HFF-Myc (cell line): Measurements from ENCODE around the gene COPS3.
A peak's percentile ranks its signal among the peaks of the same experiment; 100 is the strongest.

ENCODE experiments used
- DNase-seq: peaks from one replicate; pipeline ENCODE4 v3.0.0-alpha.2; 2011; ENCODE audit warnings: low read depth; ENCODE audit errors: extremely low read depth
- H3K4me3 ChIP-seq: replicated peaks from 2 replicates; pipeline ENCODE4 v1.5.1; 2011; ENCODE audit warnings: low read depth, mild to moderate bottlenecking, control low read depth, low read length
- TF ChIP-seq, protein P1 (sequence below): IDR thresholded peaks from 2 replicates; pipeline ENCODE4 v1.5.1; 2012; ENCODE audit warnings: mild to moderate bottlenecking, low read depth, low read length, control low read depth; ENCODE audit errors: missing control alignments

Gene COPS3

DNA sequence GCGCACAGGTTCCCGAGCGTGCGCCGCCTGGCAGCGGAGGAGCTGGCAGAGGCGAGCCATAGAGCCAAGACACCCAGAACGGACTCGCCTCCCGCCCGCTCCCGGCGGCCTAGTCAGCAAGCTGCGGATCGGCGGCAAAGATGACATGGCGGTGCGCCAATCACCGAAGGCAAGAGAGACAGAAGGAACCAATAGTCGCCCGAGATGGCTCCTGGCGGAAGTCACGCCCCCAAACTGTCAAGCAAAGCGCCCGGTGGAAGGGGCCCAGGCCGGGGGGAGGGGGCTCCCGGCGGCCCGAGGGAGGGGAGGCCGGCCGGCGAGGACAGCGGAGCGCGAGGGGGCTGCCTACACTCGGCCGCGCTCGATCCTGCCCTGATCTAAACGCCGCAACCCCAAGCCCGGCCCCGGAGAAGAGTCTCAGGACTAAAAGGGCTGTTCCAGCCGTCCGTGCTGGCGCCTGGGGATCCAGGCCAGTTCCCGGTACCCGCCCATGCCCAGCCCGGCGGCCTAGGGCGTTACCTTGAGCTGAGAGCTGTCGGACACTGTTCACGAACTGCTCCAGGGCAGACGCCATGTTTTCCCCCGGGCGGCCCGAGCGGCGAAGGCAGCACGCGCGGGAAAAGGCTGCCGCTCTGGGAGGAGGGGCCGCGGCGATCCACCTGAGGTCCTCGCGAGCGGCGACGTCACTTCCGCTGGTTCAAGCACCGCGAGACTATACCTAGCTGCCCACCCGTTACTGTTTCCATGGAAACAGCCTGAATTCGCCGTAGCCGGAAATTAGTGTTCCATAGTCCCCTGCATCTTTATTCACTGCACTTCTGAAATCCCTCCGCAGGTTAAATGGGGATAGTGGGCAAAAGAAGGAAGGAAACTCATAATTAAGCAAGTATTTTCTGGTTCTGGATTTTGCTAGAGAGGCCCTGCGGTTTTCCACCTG lies at the start of gene COPS3:
Gene COPS3, minus strand, starts transcription at position 634 of the 937 bp plus-strand sequence. Its CDS starts 60 bp downstream, at position 574.
- DNase-seq = peak; percentile 95
- peak within 1 kb of the TSS; percentile 89 for H3K4me3 ChIP-seq
- TF ChIP-seq, protein P1, sequence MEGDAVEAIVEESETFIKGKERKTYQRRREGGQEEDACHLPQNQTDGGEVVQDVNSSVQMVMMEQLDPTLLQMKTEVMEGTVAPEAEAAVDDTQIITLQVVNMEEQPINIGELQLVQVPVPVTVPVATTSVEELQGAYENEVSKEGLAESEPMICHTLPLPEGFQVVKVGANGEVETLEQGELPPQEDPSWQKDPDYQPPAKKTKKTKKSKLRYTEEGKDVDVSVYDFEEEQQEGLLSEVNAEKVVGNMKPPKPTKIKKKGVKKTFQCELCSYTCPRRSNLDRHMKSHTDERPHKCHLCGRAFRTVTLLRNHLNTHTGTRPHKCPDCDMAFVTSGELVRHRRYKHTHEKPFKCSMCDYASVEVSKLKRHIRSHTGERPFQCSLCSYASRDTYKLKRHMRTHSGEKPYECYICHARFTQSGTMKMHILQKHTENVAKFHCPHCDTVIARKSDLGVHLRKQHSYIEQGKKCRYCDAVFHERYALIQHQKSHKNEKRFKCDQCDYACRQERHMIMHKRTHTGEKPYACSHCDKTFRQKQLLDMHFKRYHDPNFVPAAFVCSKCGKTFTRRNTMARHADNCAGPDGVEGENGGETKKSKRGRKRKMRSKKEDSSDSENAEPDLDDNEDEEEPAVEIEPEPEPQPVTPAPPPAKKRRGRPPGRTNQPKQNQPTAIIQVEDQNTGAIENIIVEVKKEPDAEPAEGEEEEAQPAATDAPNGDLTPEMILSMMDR = no peak

DNA sequence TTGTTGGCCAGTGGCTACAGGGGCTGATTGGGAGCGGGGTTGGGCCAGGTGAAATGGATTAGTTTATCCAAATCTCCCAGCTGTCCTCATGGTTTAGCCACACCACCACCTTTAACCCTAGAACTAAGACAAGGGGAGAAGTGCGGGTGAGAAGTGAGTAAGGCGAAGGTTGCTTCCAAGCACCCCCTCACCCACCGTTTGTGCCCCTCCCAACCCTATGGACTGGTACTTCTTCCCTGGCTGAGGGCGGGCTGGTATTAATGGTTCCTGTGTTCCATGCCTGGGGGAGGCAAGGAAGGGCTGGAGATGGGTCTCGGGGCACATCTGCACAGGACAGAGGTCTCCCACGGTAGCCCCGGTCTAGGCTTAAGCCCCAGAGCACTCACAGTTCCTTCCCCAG lies 47.2 kb upstream of the COPS3 start:
- no peak overlapping the region for H3K4me3 ChIP-seq
- TF ChIP-seq, protein P1 = no peak
- no peak for DNase-seq

DNA sequence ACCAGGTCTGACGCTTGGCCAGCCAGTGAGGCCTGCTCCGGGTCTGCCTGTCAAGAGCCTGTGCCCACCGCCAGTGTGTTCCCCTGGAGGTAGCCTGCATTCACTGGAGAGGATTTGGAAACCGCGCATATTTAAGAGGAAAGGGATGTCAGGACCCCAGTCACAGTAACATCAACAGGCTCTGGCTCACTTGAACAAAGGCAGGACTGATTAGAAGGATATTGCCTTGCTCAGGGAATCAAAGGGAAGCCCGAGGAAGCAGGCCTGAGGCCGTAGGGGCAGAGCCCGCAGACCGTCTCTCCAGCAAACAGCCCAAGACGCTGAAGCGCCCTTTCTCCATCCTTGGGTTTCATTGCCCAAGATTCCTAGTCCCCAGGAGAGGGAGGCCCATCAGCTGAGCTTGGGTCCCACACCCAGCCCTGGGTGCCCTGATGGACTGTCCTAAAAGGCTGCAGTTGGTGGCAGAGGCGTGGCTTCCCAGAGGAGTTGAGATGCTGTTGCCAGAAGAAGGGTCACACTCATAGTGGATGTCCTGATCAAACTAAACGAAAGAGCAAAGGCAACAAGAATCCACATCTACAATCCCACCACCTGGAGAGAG lies 45.3 kb upstream of the COPS3 start:
- no peak for DNase-seq
- TF ChIP-seq, protein P1 = no peak

DNA sequence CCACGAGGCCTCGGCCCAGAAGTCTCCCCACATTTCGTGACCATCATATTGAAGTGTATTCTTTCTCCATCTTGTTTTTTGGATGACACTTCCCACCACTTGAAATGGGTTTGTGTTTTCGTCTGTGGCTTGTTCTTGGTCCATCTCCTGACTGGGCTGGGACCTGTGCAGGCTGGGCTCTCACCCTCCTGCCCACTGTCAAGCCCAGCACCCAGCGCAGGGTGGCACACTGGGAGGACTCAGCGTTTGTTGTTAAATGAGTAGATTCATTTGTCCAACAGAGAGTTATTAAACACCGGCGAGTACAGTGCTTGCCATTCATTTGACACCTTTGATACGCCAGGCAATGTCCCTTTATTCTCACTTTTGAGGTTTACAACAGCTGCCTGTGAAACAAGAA lies 44.8 kb upstream of the COPS3 start:
- no peak overlapping the region for H3K4me3 ChIP-seq
- no peak for DNase-seq
- TF ChIP-seq, protein P1 = no peak

More for the DNA sequence above, 45.3 kb upstream of the COPS3 start:
- no peak overlapping the region for H3K4me3 ChIP-seq

DNA sequence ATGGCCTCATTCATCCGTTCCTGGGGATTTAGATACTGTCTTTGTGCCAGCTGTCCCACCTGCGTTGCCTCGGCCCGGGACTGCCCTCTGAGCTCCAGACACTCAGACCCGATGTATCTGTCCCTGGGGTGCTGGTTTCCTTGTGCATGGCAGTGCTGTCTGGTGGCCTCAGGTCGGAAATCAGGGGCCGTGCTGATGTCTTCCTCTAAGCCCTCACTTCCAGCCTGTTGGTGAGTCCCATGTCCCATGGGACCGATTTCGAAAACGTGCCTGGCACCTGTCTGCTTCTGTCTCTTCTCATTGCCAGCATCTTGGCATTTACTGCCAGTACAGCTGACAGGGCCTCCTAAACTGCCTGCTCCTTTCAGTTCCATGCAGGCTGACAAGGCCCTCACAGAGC lies 44.2 kb upstream of the COPS3 start:
- no peak overlapping the region for H3K4me3 ChIP-seq
- TF ChIP-seq, protein P1 = no peak
- no peak for DNase-seq

DNA sequence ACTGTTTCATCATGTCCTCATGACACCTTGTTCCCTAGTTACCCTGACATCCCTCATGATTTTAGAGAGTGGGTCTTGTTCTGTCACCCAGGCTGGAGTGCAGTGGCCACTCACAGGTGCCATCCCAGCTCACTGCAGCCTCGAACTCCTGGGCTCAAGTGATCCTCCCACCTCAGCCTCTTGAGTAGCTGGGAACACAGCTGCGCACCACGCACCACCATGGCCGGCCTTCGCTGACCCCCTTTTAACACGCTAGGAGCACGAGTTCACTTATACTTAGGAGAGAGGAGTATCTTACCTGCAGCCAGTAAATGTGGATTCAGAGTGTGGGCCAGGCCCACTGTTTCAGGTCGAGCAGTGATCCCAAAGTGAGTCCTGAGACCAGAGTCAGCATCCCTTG lies 43.6 kb upstream of the COPS3 start:
- DNase-seq = no peak
- TF ChIP-seq, protein P1 = no peak

More for the DNA sequence above, 43.6 kb upstream of the COPS3 start:
- no peak overlapping the region for H3K4me3 ChIP-seq
